GM21360 (cell line): ENCODE measurements around the gene SLC25A33.

ENCODE experiments used
- ATAC-seq: cut with Tn5 transposase; IDR thresholded peaks from one replicate; pipeline ENCODE4 v1.9.1; 2021; ENCODE audit warnings: mild to moderate bottlenecking, moderate library complexity; ENCODE audit not compliant: unreplicated experiment

The SLC25A33 gene

DNA sequence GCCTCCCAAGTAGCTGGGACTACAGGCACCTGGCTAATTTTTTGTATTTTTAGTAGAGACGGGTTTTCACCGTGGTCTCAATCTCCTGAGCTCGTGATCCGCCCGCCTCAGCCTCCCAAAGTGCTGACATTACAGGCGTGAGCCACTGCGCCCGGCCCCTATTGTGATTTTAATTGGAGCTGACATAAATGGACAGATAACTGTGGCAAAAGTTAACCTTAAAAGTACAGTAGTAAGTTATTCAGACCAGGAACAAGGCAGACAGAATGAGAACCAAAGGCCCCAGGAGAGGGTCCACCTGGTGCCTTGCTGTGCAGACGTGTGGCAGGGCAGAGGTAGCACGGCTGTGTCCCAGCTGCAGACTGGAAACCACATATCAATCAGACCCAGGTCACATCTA is 60.5 kb downstream of the SLC25A33 start:
- no peak for ATAC-seq

DNA sequence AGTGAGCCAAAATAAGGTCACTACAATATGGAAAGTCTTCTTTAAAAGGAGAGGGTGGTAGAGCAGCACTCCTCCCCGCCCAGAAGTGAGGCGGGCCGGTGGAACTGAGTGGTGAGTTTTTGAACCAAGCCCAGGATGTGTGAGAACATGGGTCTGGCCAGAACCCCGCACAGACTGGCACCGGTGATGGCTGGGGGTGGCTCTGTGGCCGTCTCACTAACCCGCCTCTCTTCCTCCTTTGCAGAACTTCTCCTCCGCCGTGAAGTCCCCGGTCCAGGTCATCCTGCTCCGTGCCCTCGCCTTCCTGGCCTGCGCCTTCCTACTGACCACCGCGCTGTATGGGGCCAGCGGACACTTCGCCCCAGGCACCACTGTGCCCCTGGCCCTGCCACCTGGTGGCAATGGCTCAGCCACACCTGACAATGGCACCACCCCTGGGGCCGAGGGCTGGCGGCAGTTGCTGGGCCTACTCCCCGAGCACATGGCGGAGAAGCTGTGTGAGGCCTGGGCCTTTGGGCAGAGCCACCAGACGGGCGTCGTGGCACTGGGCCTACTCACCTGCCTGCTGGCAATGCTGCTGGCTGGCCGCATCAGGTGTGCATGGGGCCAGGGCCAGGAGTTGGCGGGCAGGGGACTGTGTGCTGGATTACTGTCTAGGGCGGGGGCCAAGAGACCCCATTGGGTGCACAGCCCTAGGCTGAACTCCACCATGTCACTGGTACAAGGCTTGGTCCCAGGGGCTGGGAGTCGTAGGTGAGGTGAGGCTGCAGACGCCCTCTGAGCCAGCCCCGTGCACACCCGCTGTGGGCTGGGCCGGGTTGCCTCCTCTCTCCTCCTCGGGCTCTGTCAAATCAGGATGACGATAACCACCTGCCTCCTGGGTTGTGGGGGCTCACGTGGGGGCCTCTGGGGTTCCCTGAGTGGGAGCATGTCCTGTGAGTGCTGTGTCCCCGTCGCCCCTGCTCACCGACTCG is 61.9 kb downstream of the SLC25A33 start:
- ATAC-seq: no peak

DNA sequence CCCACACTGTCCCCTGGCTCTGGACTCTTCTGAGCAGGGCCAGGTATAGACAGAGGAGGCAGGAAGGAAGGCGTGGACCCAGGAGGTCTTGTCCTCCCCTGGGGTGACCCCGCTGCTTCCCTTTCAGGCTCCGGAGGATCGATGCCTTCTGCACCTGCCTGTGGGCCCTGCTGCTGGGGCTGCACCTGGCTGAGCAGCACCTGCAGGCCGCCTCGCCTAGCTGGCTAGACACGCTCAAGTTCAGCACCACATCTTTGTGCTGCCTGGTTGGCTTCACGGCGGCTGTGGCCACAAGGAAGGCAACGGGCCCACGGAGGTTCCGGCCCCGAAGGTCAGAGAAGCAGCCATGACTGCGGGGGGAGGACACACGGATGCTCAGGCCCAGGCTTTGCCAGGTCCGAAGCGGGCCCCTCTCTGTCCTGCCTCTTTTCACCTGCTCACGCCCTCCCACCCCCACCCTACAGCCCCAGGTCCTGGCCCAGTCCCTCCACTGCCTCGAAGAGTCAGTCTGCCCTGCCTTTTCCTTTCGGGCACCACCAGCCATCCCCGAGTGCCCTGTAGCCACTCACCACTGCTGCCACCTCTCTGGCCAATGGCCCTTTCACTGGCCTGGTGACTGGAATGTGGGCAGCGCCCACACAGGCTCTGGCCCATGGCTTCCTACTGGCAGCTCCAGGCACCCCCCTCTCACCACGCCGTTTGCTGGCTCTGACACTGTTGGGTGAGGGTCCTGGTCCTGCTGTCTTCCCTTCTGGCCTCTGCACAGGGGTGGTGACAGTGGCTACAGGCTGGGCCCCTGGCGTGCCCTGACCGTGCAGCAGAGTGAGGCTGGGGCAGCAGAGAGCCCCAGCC is 62.9 kb downstream of the SLC25A33 start:
- ATAC-seq: no peak

DNA sequence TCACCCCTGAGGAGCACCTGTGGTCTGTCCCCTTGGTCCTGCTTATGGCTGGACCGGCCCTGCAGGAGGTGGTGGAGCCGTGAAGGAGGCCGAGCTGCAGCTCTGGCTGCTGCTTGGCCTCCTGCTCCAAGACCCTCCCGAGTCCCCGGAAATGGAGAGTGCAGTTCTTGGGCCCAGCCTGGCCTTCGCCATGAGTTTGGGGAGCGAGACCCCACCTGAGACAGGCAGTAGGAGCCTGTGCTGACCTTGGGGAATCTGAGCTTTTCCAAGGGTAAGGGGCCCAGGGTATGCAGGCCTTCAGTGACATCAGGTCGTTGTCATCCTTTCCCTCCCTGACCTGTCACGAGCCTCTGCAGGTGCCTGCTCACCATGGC is 63.5 kb downstream of the SLC25A33 start:
- no peak for ATAC-seq

DNA sequence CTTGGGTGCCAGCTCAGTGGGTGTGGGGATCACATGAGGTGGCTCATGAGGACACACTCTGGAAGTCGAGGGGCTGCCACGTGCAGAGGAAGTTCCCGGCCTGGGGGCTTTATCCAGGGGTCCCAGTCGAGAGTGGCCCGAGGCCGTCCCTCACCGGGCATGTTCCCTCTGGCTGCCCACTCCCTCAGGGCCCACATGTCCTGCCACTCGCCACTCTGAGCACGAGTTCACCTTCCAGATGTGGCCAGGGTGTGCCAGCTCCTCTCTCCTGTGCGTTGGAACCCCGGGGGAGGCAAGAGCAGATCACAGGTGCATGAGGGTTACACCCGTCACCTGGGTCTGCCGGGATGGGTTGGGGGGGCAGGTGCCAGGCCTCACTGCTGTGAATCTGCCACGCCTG is 64.0 kb downstream of the SLC25A33 start:
- no peak for ATAC-seq

DNA sequence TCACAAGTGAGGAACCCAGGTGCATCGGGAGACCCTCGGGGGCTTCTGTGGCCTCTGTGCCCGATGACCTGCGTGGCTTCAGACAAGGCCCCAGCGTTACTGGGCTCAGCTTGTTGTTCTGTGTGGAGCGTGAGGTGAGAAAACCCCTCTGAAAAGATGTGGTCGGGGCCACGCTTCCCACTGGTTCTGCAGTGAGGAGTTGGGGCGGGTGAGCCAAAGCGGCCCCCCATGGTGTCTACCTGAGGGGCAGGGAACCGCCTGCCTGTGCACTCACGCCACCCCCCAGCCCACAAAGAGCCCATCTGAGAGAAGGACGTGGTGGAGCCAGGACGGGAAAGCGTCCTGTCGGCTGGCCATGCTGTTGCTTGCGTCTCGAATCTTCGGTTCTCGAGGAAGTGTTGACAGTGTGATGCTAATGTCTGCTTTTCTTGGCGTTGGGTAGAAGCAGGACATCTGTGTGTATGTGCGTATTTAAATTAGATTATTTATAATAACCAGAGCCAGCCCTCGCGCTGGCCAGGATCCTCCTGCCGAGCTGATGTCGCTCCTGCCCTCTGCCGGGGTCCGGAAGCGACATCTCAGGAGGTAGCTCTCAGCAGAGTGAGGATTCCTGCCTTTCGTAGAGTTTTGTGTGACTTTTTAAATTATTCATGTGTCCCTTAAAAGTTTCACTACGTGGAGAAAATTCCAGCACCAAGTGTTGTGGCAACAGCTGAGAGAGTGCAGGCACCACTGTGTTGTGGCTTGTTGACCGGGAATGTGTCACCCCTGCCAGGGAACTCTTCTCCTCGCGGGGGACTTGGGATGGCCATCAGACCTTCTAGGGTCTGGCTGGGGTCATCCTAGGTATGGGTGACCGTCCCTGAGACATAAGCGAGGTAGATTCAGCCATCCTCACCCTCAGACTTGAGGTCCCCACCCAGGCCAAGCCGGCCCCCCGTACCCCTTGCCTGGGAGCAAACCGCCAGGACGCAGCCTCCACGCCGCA is 64.8 kb downstream of the SLC25A33 start:
- no peak for ATAC-seq

DNA sequence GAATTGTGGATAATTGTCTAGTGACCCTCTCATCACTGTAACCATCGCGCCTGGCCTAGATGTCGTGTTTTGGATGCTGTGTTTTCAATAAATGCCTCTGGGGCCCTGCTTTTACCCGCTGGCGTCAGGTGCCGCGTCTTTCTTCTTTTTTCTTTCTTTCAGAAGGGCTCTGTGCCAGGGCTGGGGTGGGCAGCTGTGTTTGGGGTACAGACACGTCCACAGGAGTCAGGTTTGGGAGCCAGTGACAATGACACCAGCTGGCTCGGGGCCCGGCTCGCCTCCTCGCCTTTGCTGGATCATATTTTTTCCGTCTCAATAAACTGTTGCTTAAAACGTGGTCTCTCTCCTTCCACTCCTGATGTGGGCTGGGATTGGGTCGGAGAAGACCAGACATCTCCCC is 65.6 kb downstream of the SLC25A33 start:
- no peak for ATAC-seq

DNA sequence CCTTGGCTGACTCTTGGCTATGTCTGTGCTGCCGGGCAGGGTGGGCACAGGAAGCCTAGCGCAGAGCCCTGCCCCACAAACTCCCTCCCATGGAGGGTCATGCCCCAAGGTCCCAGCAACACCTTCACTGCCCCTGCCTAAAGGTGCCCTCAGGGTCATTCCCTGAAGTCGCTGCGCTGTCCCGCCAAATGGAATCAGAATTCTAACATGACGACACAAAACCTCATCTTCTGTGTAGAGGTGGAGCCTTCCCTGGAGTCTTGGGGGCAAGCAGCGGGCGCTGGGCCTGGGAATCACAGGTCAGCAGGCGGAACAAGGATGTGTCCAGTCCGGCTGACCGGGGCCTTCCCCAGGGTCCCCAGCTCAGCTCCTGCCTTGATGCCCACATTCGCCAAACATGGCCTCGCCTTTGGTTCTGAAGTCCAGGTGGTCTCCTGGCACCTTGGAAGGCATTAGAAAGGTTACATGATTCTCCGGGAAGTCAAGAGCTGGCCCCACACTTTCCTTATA is 66.7 kb downstream of the SLC25A33 start:
- ATAC-seq: no peak

DNA sequence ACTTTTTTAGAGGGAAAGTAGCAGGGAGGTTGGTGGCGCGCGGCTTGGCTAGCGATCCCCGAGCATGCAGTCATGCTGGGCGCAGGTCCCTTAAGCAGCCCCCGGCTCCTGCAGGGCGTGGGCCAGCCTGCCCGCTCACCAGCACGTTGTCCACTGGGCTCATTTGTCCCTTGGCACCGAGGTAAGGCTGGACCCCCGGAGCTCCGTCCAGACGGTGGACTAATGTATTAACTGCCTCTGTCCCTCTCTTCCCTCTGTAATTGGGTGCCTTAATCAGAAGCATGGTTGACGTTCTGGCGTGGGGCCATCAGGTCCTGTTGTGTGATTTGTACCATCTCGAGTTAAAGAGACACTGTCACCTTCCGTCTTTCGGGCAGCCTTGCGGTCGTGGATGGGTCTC is 67.2 kb downstream of the SLC25A33 start:
- no peak for ATAC-seq

DNA sequence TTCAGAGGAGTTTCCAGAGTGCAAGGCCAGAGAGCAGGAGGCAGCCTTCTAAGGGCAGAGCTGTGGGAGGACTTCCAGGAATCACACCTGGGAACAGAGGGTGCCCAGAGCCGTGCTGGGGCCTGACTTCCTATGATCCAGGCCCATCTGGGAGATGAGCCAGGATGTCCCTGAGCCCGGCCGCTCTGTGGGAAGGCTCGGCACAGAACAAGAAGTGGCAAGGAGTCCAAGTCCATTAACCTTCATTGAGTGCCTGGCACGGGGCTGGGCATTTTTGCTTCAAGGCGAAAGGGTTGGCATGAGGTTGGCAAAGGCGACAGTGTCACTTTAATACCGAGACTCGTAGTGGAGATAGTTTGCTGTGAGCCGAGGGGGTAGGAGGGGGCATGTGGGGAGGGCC is 67.7 kb downstream of the SLC25A33 start:
- no peak for ATAC-seq

DNA sequence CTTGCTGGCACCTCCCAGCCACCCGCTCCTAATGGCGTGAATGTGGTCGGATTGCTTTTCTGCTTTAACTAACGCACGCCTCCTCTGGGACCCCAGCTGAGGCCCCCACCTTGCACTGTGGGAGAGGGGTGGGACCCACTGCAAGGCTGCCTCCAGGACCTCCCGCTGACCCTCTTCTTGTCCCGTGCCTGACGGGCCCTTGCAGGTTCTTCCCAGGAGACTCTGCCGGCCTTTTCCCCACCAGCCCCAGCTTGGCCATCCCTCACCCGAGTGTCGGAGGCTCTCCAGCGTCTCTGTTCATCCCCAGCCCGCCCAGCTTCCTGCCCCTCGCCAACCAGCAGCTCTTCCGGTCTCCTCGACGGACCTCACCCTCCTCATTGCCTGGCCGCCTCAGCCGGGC is 68.1 kb downstream of the SLC25A33 start:
- ATAC-seq: no peak

DNA sequence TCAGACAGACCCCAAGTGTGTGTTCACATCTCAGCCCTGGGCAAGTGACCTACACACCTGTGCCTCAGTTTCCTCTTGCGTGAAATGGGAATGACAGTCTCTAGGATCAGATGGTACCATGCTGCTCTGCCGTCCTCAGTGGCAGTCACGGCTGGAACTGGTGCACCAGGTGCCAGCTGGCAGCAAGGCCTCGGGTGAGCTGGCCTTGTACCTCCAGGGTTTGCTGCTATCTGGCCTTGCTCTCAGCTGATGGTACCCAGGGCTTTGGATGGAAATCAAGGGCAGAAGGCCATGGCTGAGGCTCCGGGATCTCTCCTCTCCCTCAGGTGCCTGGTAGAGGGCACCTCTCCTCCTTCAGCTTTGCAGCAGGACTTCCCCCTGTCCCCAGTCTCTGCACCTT is 70.7 kb downstream of the SLC25A33 start:
- ATAC-seq: no peak

DNA sequence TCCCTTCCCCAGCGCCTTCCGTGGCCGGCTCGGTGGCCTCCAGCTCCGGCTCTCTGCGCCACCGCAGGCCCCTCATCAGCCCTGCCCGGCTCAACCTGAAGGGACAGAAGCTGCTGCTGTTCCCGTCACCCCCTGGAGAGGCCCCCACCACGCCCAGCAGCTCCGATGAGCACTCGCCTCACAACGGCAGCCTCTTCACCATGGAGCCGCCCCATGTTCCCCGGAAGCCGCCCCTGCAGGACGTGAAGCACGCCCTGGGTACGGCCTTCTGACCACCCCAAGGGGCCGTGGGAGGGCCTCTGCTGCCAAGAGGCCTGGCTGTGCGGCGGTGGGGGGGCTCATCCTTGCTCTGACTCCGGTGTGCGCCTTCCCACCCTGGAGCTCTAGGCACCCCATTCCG is 71.3 kb downstream of the SLC25A33 start:
- ATAC-seq: no peak

DNA sequence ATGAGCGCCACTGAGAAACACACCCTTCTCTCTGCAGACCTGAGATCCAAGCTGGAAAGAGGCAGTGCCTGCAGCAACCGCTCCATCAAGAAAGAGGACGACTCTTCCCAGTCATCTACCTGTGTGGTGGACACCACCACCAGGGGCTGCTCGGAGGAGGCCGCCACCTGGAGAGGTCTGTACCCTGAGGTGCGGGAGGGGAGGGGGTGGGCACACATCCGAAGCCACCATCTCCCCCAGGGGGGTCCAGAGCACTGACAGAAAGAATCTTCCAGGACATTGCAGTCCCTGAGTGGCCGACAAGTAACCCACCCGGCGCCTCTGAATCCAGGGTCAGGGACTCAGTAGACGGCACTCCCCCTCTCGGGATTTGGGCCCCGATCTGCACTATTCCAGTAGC is 72.5 kb downstream of the SLC25A33 start:
- ATAC-seq: no peak

DNA sequence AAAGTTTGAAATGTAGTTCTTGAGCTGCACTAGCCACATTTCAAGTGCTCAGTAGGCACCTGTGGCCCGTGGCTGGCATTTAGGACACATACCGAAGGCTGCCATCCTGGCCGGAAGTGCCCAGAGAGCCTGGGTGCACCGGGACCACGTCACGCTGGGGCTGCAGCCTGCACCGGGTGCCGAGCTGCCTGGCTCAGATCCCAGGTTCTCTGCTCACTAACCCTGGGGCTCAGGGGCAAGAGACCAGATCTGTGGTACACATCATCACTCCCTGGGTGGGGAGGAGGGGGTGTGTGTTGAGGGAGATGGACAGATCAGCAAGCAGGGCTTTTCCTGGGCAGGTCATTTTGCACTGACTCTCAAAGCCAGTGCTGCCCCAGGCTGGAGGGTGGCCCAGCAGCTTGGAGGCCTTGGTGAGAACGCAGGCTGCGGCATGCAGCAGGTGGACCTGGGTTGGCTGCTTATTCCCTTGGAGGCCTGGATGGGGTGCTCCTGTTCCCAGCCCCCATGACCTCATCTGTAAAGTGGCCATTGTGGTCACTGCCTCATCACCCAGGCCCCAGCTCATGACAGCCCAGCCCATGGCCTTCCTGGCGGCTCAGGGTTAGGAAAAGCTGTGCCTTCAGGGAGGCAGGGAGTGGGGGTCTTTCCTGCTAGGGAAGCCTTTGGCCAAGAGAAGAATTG is 73.0 kb downstream of the SLC25A33 start:
- ATAC-seq: no peak

DNA sequence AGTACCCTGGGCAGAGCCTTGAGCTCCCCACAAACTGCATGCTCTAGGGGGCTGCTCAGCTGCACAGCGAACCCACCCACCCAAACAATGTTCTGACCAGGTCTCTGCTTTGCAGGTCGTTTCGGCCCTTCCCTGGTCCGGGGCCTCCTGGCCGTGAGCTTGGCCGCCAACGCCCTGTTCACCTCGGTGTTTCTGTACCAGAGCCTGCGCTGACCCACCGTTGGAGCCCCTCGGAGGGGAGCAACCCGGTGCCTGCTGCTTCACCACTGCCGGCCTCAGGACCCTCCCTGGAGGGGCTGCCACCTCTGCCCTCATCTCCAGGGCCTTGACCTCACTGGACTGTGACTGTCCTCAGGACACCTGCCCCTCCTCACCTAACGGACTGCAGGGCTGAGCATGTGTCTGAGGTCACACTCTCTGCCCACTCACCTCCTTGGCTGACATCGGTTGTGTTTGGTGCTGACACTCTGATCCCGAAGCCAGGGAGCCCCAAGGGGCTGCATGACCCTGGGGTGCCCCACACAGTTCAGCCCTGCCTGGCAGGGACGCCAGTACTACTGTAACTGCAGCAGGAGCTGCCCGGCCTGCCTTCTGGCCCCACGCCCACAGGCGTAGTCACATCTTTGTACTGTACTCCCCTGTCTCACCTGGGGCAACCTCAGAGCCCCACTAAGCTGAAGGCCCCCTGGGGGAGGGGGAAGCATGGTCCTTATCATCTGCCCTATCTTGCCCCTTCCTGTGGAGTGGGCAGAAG is 73.8 kb downstream of the SLC25A33 start:
- ATAC-seq: no peak

DNA sequence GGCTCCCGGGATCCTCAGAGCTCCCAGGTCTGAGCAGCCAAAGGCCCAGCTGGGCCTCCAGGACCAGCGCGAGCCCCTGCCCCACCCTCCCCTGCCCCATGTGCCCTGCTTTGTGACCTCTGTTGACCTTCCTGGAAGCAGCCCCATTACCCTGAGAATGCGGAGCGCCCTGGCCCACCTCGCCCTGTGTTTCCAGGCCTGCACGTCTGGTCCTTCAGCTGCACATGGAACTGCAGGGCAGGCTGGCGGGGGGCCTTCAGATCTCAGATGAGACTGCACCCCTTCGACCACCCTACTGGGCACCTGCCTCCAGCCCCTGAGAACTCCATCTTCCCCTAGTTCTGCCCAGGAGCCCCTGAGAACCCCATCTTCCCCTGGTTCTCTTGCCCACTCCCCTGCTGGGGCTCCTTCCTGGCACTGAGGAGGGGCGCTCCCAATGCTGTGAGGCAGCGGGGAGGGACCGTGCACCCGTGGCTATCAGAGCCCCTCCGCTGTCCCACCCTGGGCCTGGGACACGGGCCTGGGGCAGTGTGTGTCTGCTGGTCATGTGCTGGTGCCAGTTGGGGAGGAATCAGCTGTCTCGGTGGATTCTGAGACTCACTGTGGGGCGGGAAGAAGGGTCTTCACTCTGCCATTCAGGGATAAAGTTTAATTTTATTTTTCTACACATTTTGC is 74.5 kb downstream of the SLC25A33 start:
- ATAC-seq: no peak

DNA sequence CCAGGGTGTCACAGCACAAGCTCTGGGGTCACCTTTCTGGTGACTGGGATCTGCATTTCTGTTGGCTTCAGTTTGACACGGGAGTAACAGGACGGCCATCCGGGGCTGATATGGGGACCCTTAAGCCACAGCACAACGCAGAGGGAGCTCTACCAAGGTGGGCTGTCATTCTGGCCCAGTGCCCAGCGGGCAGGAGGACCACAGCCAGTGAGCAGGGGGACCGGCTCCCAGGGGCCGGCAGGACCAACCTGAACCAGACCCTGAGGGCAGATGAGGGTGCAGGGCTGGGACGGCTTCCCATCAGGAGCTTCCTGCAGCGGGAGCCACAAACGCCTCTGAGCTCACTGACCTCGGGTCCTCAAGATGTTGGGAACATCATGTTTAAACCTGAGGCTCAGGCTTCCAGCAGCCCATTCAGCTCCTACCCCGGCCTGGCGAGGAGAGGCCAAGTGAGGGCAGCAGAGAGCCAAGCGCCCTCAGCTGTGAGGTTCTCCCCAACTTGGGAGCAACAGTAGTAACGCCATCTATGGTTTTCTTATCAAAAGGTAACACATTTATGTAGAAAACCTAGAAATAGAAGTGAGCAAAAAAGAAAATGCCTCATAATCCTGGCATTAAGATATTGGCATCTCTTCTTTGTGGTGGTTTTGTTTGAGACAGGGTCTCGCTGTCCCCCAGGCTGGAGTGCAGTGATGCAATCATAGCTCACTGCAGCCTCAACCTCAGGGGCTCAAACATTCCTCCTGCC is 76.2 kb downstream of the SLC25A33 start:
- no peak for ATAC-seq
